HCT116 (cell line): ENCODE data around the gene OR6T1.

Experiments
- CEBPB ChIP-seq: IDR thresholded peaks from 2 replicates; pipeline ENCODE4 v1.6.1; 2012; ENCODE audit warnings: low read depth
- ELF1 ChIP-seq: IDR thresholded peaks from 2 replicates; pipeline ENCODE4 v1.6.1; 2012; ENCODE audit warnings: low read depth, borderline replicate concordance
- EZH2 ChIP-seq: fragments of 200-600 bp; sonication (generic); IDR thresholded peaks from 2 replicates; pipeline ENCODE4 v1.6.1; 2017; ENCODE audit warnings: antibody characterized with exemption, mixed run types
- EZH2phosphoT487 ChIP-seq: fragments of 200-600 bp; IDR thresholded peaks from 2 replicates; pipeline ENCODE4 v1.6.1; 2018; ENCODE audit warnings: antibody characterized with exemption, borderline replicate concordance
- POLR2A ChIP-seq: IDR thresholded peaks from 2 replicates; pipeline ENCODE4 v1.7.0; 2011; ENCODE audit warnings: borderline replicate concordance; ENCODE audit not compliant: insufficient read depth, insufficient read length; ENCODE audit errors: extremely low read depth
- POLR2AphosphoS5 ChIP-seq: IDR thresholded peaks from 2 replicates; pipeline ENCODE4 v1.6.1; 2011; ENCODE audit warnings: mild to moderate bottlenecking, low read depth, low read length, moderate library complexity
- RAD21 ChIP-seq: IDR thresholded peaks from 2 replicates; pipeline ENCODE4 v1.6.1; 2012; ENCODE audit warnings: low read depth, mild to moderate bottlenecking
- SIN3A ChIP-seq: IDR thresholded peaks from 2 replicates; pipeline ENCODE4 v1.6.1; 2012; ENCODE audit warnings: low read depth
- YY1 ChIP-seq: IDR thresholded peaks from 2 replicates; pipeline ENCODE4 v1.6.1; 2011; ENCODE audit warnings: low read length, low read depth, moderate library complexity, mild to moderate bottlenecking; ENCODE audit not compliant: insufficient replicate concordance; ENCODE audit errors: extremely low read depth
- ZFX ChIP-seq: fragments of 450-650 bp; IDR thresholded peaks from 2 replicates; pipeline ENCODE4 v1.6.1; 2017
- ZNF274 ChIP-seq: fragments of 200-500 bp; sonication (Bioruptor generic); IDR thresholded peaks from 2 replicates; pipeline ENCODE4 v1.6.1; 2014; ENCODE audit warnings: mild to moderate bottlenecking, low read depth, low read length, inconsistent platforms
- TF ChIP-seq, protein P1 (sequence below), 3 experiments: fragments of 200-600 bp in 1 of 3; sonication (generic) in 1 of 3; IDR thresholded peaks in 2 of 3; conservative IDR thresholded peaks in 1 of 3; 2 replicates each; pipeline ENCODE4 v1.5.1; 2012 to 2017; ENCODE audit warnings: low read depth in 2 of 3, low read length in 2 of 3, antibody characterized with exemption in 1 of 3, borderline replicate concordance in 1 of 3, control low read depth in 1 of 3, mild to moderate bottlenecking in 1 of 3, mixed read lengths in 1 of 3, mixed run types in 1 of 3, moderate library complexity in 1 of 3; ENCODE audit not compliant: insufficient read depth in 1 of 3
- TF ChIP-seq, protein P2 (sequence below): IDR thresholded peaks from 2 replicates; pipeline ENCODE4 v1.6.1; 2012
- TF ChIP-seq, protein P3 (sequence below): IDR thresholded peaks from 2 replicates; pipeline ENCODE4 v1.6.1; 2012; ENCODE audit warnings: low read depth

DNA sequence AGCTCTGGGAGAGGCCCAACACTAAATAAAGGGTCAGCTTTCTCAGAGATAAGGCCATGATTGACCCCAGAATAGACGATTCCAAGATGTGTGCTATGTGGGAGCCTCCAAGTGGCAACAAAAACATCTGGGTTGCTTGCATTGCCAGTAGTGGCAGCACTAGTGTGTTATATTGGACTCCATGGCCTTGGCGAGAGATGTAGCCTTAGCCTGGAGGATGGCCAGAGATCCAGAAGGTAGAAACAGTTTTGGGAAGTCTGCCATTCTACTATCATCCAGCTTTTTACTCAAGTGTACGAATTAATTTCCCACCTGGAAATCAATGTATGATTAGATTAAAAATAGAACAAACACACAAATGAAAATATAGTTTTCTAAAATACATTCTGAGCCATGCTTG, 38.7 kb downstream of the OR6T1 start:
- no peak for TF ChIP-seq POLR2AphosphoS5
- TF ChIP-seq, protein P1, sequence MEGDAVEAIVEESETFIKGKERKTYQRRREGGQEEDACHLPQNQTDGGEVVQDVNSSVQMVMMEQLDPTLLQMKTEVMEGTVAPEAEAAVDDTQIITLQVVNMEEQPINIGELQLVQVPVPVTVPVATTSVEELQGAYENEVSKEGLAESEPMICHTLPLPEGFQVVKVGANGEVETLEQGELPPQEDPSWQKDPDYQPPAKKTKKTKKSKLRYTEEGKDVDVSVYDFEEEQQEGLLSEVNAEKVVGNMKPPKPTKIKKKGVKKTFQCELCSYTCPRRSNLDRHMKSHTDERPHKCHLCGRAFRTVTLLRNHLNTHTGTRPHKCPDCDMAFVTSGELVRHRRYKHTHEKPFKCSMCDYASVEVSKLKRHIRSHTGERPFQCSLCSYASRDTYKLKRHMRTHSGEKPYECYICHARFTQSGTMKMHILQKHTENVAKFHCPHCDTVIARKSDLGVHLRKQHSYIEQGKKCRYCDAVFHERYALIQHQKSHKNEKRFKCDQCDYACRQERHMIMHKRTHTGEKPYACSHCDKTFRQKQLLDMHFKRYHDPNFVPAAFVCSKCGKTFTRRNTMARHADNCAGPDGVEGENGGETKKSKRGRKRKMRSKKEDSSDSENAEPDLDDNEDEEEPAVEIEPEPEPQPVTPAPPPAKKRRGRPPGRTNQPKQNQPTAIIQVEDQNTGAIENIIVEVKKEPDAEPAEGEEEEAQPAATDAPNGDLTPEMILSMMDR (IDR thresholded peaks at IDR 0.05 in 2 of 3, conservative IDR thresholded peaks at IDR 0.05 in 1 of 3; ENCODE audit: borderline replicate concordance in 1 of 3, insufficient read depth in 1 of 3, low read depth in 2 of 3, low read length in 2 of 3), result no peak
- no peak for TF ChIP-seq POLR2A
- no peak for TF ChIP-seq YY1
- no peak for TF ChIP-seq EZH2phosphoT487
- TF ChIP-seq, protein P2, sequence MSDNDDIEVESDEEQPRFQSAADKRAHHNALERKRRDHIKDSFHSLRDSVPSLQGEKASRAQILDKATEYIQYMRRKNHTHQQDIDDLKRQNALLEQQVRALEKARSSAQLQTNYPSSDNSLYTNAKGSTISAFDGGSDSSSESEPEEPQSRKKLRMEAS, result no peak
- TF ChIP-seq RAD21, result no peak
- no peak for TF ChIP-seq CEBPB
- TF ChIP-seq, protein P3, sequence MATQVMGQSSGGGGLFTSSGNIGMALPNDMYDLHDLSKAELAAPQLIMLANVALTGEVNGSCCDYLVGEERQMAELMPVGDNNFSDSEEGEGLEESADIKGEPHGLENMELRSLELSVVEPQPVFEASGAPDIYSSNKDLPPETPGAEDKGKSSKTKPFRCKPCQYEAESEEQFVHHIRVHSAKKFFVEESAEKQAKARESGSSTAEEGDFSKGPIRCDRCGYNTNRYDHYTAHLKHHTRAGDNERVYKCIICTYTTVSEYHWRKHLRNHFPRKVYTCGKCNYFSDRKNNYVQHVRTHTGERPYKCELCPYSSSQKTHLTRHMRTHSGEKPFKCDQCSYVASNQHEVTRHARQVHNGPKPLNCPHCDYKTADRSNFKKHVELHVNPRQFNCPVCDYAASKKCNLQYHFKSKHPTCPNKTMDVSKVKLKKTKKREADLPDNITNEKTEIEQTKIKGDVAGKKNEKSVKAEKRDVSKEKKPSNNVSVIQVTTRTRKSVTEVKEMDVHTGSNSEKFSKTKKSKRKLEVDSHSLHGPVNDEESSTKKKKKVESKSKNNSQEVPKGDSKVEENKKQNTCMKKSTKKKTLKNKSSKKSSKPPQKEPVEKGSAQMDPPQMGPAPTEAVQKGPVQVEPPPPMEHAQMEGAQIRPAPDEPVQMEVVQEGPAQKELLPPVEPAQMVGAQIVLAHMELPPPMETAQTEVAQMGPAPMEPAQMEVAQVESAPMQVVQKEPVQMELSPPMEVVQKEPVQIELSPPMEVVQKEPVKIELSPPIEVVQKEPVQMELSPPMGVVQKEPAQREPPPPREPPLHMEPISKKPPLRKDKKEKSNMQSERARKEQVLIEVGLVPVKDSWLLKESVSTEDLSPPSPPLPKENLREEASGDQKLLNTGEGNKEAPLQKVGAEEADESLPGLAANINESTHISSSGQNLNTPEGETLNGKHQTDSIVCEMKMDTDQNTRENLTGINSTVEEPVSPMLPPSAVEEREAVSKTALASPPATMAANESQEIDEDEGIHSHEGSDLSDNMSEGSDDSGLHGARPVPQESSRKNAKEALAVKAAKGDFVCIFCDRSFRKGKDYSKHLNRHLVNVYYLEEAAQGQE, result no peak
- no peak for TF ChIP-seq ZNF274
- TF ChIP-seq ELF1, result no peak
- no peak for TF ChIP-seq SIN3A
- TF ChIP-seq EZH2, result no peak
- TF ChIP-seq ZFX, result no peak
